H1 (cell line): ENCODE results near the gene TCEA3. TPM values are rescaled to one million over a fixed set of nuclear protein-coding genes. Genes with fewer than 3 reads are reported as not detected.

ENCODE experiments used
- CTCF ChIA-PET: fragments of 300-600 bp; sonication (Branson Sonifier 250); formaldehyde crosslinking; loops from one replicate; lab custom pipeline; 2021; ENCODE audit not compliant: partially characterized antibody; lab: Charles Lee
- POLR2A ChIA-PET: fragments of 300-600 bp; sonication (Branson Sonifier 250); formaldehyde crosslinking; loops from one replicate; lab custom pipeline; 2021; ENCODE audit warnings: inconsistent platforms; ENCODE audit not compliant: partially characterized antibody; lab: Charles Lee
- DNase-seq, 2 experiments: peaks; one replicate each; pipeline versions ENCODE4 v3.0.0 to v3.0.0-alpha.2; 2010 to 2022; ENCODE audit warnings: low spot score in 2 of 2, low read depth in 1 of 2, mixed read lengths in 1 of 2
- FAIRE-seq: peaks from 2 replicates; lab custom pipeline; 2011; peaks lifted over from hg19 to GRCh38; lab: Jason Lieb, UNC
- H2AFZ ChIP-seq: 2 replicates; pipeline ENCODE4 v1.8.1; 2012; ENCODE audit warnings: low read length, inconsistent platforms
- H2AK5ac ChIP-seq: 2 replicates; pipeline ENCODE4 v1.6.1; 2013; ENCODE audit warnings: low read depth, low read length
- H2BK120ac ChIP-seq: replicated peaks from 2 replicates; pipeline ENCODE3; 2013; ENCODE audit warnings: low read depth, low read length, inconsistent platforms
- H2BK12ac ChIP-seq: 2 replicates; pipeline ENCODE4 v1.6.1; 2013; ENCODE audit warnings: low read depth, low read length
- H2BK15ac ChIP-seq: 2 replicates; pipeline ENCODE4 v1.6.1; 2013; ENCODE audit warnings: low read length
- H2BK20ac ChIP-seq: 2 replicates; pipeline ENCODE4 v1.6.1; 2013; ENCODE audit warnings: low read length
- H2BK5ac ChIP-seq: 2 replicates; pipeline ENCODE4 v1.6.1; 2013; ENCODE audit warnings: low read depth, low read length
- H3K14ac ChIP-seq: 2 replicates; pipeline ENCODE4 v1.6.1; 2013; ENCODE audit warnings: inconsistent platforms; ENCODE audit not compliant: insufficient read length
- H3K18ac ChIP-seq: 2 replicates; pipeline ENCODE4 v1.6.1; 2013; ENCODE audit warnings: low read length; ENCODE audit errors: extremely low read depth
- H3K23ac ChIP-seq: 2 replicates; pipeline ENCODE4 v1.6.1; 2013; ENCODE audit warnings: inconsistent platforms; ENCODE audit not compliant: insufficient read length
- H3K23me2 ChIP-seq: 2 replicates; pipeline ENCODE4 v1.6.1; 2013; ENCODE audit warnings: low read depth, low read length
- H3K27ac ChIP-seq: 2 replicates; pipeline ENCODE4 v1.6.1; 2011; ENCODE audit warnings: low read depth, low read length, inconsistent platforms
- H3K27me3 ChIP-seq, 4 experiments: replicated peaks in 1 of 4; 1 replicate in 1 of 4; 2 replicates in 3 of 4; pipeline versions ENCODE4 v1.6.1 to v1.8.1; 2011 to 2013; ENCODE audit warnings: low read length in 3 of 4, mild to moderate bottlenecking in 3 of 4, inconsistent platforms in 2 of 4, mixed read lengths in 2 of 4, moderate library complexity in 1 of 4; ENCODE audit not compliant: control insufficient read depth in 3 of 4, insufficient read depth in 3 of 4; ENCODE audit errors: extremely low read depth in 1 of 4
- H3K36me3 ChIP-seq, 4 experiments: 2 replicates each; pipeline versions ENCODE4 v1.6.1 to v1.8.1; 2011 to 2013; ENCODE audit warnings: mild to moderate bottlenecking in 4 of 4, low read length in 3 of 4, moderate library complexity in 2 of 4, control low read depth in 1 of 4, inconsistent platforms in 1 of 4; ENCODE audit not compliant: insufficient read depth in 4 of 4, control insufficient read depth in 2 of 4
- H3K4ac ChIP-seq: replicated peaks from 2 replicates; pipeline ENCODE3; 2013; ENCODE audit warnings: low read length, low read depth, mixed read lengths, inconsistent platforms; ENCODE audit not compliant: insufficient read length
- H3K4me1 ChIP-seq, 4 experiments: replicated peaks in 1 of 4; 1 replicate in 1 of 4; 2 replicates in 3 of 4; pipeline versions ENCODE4 v1.6.1 to v1.8.1; 2011 to 2013; ENCODE audit warnings: low read length in 3 of 4, inconsistent platforms in 2 of 4, mixed read lengths in 1 of 4; ENCODE audit not compliant: insufficient read depth in 4 of 4, control insufficient read depth in 3 of 4
- H3K4me2 ChIP-seq, 2 experiments: 2 replicates each; pipeline versions ENCODE4 v1.6.1 to v1.8.1; 2011 to 2013; ENCODE audit warnings: low read depth in 2 of 2, low read length in 2 of 2, control low read depth in 1 of 2, inconsistent platforms in 1 of 2, mild to moderate bottlenecking in 1 of 2; ENCODE audit not compliant: insufficient read depth in 1 of 2
- H3K4me3 ChIP-seq, 4 experiments: fragments of 200-600, 300-600 bp in 1 of 4; sonication (generic), shearing (Covaris generic), sonication (Bioruptor Twin) in 1 of 4; 2 replicates each; pipeline versions ENCODE4 v1.5.1 to v1.8.1; 2011 to 2016; ENCODE audit warnings: low read length in 4 of 4, low read depth in 3 of 4, control low read depth in 2 of 4, inconsistent platforms in 2 of 4, mild to moderate bottlenecking in 2 of 4, mixed read lengths in 1 of 4, moderate library complexity in 1 of 4; ENCODE audit not compliant: insufficient read depth in 2 of 4; ENCODE audit errors: extremely low read depth in 1 of 4
- H3K56ac ChIP-seq: replicated peaks from 2 replicates; pipeline ENCODE3; 2013; ENCODE audit warnings: low read depth, mild to moderate bottlenecking, mixed read lengths, low read length, inconsistent platforms; ENCODE audit not compliant: insufficient read length
- H3K79me1 ChIP-seq: 2 replicates; pipeline ENCODE4 v1.6.1; 2013; ENCODE audit warnings: low read depth, low read length, control low read depth
- H3K79me2 ChIP-seq, 2 experiments: 2 replicates each; pipeline versions ENCODE4 v1.6.1 to v1.8.1; 2012 to 2013; ENCODE audit warnings: low read length in 2 of 2, mild to moderate bottlenecking in 2 of 2, inconsistent platforms in 1 of 2; ENCODE audit not compliant: insufficient read depth in 2 of 2, control insufficient read depth in 1 of 2
- H3K9ac ChIP-seq, 4 experiments: replicated peaks in 1 of 4; 1 replicate in 1 of 4; 2 replicates in 3 of 4; pipeline versions ENCODE4 v1.6.1 to v1.8.1; 2011 to 2013; ENCODE audit warnings: low read depth in 3 of 4, low read length in 3 of 4, control low read depth in 2 of 4, mild to moderate bottlenecking in 2 of 4, moderate library complexity in 2 of 4, inconsistent platforms in 1 of 4; ENCODE audit errors: extremely low read depth in 1 of 4
- H3K9me3 ChIP-seq, 2 experiments: 2 replicates each; pipeline versions ENCODE4 v1.6.1 to v1.8.1; 2012 to 2013; ENCODE audit warnings: mild to moderate bottlenecking in 2 of 2, moderate library complexity in 2 of 2, control low read depth in 1 of 2, inconsistent platforms in 1 of 2, low read depth in 1 of 2, low read length in 1 of 2, mixed read lengths in 1 of 2; ENCODE audit not compliant: insufficient read depth in 2 of 2
- H4K20me1 ChIP-seq, 2 experiments: replicated peaks in 1 of 2; 2 replicates each; pipeline versions ENCODE3 to v1.8.1; 2011 to 2013; ENCODE audit warnings: inconsistent platforms in 2 of 2, low read length in 2 of 2, mild to moderate bottlenecking in 1 of 2; ENCODE audit not compliant: insufficient read depth in 2 of 2, control insufficient read depth in 1 of 2
- H4K5ac ChIP-seq: 2 replicates; pipeline ENCODE4 v1.6.1; 2013; ENCODE audit warnings: low read length, low read depth, mixed read lengths, inconsistent platforms; ENCODE audit not compliant: insufficient read length
- H4K8ac ChIP-seq: 2 replicates; pipeline ENCODE4 v1.8.0; 2013; ENCODE audit warnings: mild to moderate bottlenecking, moderate library complexity, low read length, inconsistent platforms; ENCODE audit not compliant: insufficient read depth; ENCODE audit errors: extremely low read depth
- H4K91ac ChIP-seq: replicated peaks from 2 replicates; pipeline ENCODE3; 2013; ENCODE audit warnings: low read length, mixed read lengths, inconsistent platforms; ENCODE audit not compliant: insufficient read length
- CHD2 ChIP-seq: IDR thresholded peaks from 2 replicates; pipeline ENCODE4 v1.6.1; 2012; ENCODE audit warnings: low read length, improper control_type of control experiment
- E2F6 ChIP-seq: IDR thresholded peaks from 2 replicates; pipeline ENCODE4 v1.6.1; 2012; ENCODE audit warnings: inconsistent platforms
- EZH2 ChIP-seq: fragments of 200-600 bp; sonication (generic); IDR thresholded peaks from 2 replicates; pipeline ENCODE4 v1.7.1; 2012; ENCODE audit warnings: low read depth, mild to moderate bottlenecking, moderate library complexity, low read length, inconsistent platforms; ENCODE audit not compliant: severe bottlenecking
- HDAC2 ChIP-seq, 2 experiments: fragments of 300-600 bp in 1 of 2; sonication (generic) in 1 of 2; IDR thresholded peaks; 2 replicates each; pipeline ENCODE4 v1.6.1; 2011 to 2012; ENCODE audit warnings: low read depth in 2 of 2, low read length in 2 of 2, mild to moderate bottlenecking in 2 of 2, moderate library complexity in 2 of 2, borderline replicate concordance in 1 of 2, inconsistent platforms in 1 of 2
- HDAC6 ChIP-seq: IDR thresholded peaks from one replicate; pipeline ENCODE4 v1.7.1; 2012; ENCODE audit warnings: low read depth, mild to moderate bottlenecking, inconsistent platforms, low read length, moderate library complexity
- NRF1 ChIP-seq: IDR thresholded peaks from 2 replicates; pipeline ENCODE4 v1.6.1; 2011; ENCODE audit warnings: mild to moderate bottlenecking, low read depth, low read length, improper control_type of control experiment
- SIN3A ChIP-seq, 2 experiments: IDR thresholded peaks in 1 of 2; conservative IDR thresholded peaks in 1 of 2; 2 replicates each; pipeline ENCODE4 v1.6.1; 2011 to 2012; ENCODE audit warnings: low read length in 2 of 2, improper control_type of control experiment in 1 of 2, low read depth in 1 of 2, mild to moderate bottlenecking in 1 of 2
- SIX5 ChIP-seq: IDR thresholded peaks from 2 replicates; pipeline ENCODE4 v1.6.1; 2011; ENCODE audit warnings: mild to moderate bottlenecking, low read depth, low read length
- SP1 ChIP-seq: IDR thresholded peaks from 2 replicates; pipeline ENCODE4 v1.6.1; 2011; ENCODE audit warnings: low read depth, low read length
- SP2 ChIP-seq: IDR thresholded peaks from 2 replicates; pipeline ENCODE4 v1.6.1; 2012; ENCODE audit warnings: mild to moderate bottlenecking, low read length, inconsistent platforms
- WGBS, 2 experiments: shearing (Covaris generic) in 1 of 2; methylation state at CpG; one replicate each; pipeline versions ENCODE4 v1.1.6 to v1.1.7; 2013 to 2015; ENCODE audit warnings: low lambda C conversion rate in 2 of 2, mixed read lengths in 2 of 2, inconsistent platforms in 1 of 2, low coverage in 1 of 2, missing lambda C conversion rate in 1 of 2; ENCODE audit not compliant: insufficient replicate concordance in 2 of 2, insufficient coverage in 1 of 2, insufficient read length in 1 of 2; ENCODE audit errors: extremely low coverage in 1 of 2, missing lambda C conversion rate in 1 of 2; 5-methylcytosine and 5-hydroxymethylcytosine counted together
- polyA plus RNA-seq, 7 experiments: library from polyadenylated mRNA; depleted of rRNA in 3 of 7; stranded (reverse) in 5 of 7; unstranded in 2 of 7; fragments of >200 nt in 5 of 7; fragments of 200-250 nt in 2 of 7; gene quantifications; 1 replicate in 5 of 7; 2 replicates in 1 of 7; 4 replicates in 1 of 7; pipeline versions ENCODE4 v1.2.1 to v1.2.3, GENCODE V29; 2011 to 2013; ENCODE audit warnings: missing spikeins in 2 of 7, mixed read lengths in 2 of 7
- total RNA-seq: library from RNA; stranded (reverse); fragmentation: NEBNext Ultra II Directional; extraction: Animal tissue kit (Norgen Biotek cat#: 25700); gene quantifications from 2 replicates; pipeline ENCODE4 v1.2.1, GENCODE V29; 2021

The TCEA3 gene
- total and polyA plus RNA-seq, 2 of the 8 experiments (the other 6 are each of a cell fraction or from before 2014, with no cell fraction given) = 0.08 TPM; not detected in 1

DNA sequence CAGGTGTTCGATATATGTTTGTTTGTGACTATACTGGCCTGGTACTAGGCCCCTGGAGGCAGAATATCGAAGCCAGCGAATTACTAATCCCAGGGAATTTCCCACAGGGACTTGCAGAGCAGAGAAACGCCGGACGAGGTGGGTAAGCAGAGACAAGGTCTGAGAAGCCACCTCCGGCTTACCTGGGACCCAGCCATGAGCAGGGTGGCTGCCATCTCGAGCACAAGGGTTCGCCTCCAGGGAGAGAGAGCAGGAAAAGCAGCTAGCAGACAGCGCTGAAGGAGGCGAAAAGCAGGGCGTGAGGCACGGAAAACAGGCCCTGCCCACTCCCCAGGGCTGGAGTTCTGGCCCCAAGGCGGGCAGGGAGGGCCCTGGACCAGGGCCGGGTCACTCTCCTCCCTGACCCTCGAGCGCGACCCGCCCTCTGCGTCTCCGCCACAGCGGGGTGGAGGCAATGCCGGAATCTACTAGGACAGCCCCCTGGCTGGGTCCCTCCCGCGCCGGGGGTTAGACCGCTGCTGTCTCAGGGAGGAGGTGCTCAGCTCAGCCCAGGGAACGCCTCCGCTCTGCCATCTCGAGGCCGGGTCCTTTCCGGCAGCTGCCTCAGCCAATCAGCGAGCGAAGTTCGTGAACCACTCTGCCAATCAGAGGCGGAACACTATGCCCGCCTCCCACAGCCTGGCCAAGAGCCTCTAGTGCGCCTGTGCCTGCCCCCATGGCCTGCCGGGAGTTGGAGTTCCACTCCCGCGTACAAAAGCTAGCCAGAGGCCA lies 56.6 kb downstream of the TCEA3 start:
- no peak for FAIRE-seq
- no peaks in the 10 kb centered on the region for H3K79me2 ChIP-seq
- POLR2A ChIA-PET = interaction anchor here (1.4 to 3.5 kb wide), 3 partner anchors 10 to 23 kb away, joined by 4 to 23 read pairs (median 17); partner anchors contain the start of gene HNRNPR
- peak; percentile 91 for TF ChIP-seq CHD2
- TF ChIP-seq SP2 = peak; percentile 75
- TF ChIP-seq SIN3A (conservative IDR thresholded peaks at IDR 0.05 in 1 of 2, IDR thresholded peaks at IDR 0.05 in 1 of 2; ENCODE audit: low read depth in 1 of 2, low read length in 2 of 2) = peak in 1 of 2 experiments; percentile 38; a peak in 1 of 4 replicates
- TF ChIP-seq SP1 = peak; percentile 97
- peak; percentile 67 for TF ChIP-seq SIX5
- TF ChIP-seq E2F6 = 0 out of 2 replicates have a peak, but pooled peaks have one; percentile 20
- peak; percentile 41 for TF ChIP-seq EZH2
- no peak for TF ChIP-seq HDAC6
- 0 out of 4 replicates have a peak, but pooled peaks of 1 of the 2 experiments have one; percentile 15 for TF ChIP-seq HDAC2 (IDR thresholded peaks at IDR 0.05; ENCODE audit: borderline replicate concordance in 1 of 2, low read depth in 2 of 2, low read length in 2 of 2)
- TF ChIP-seq NRF1 = peak; percentile 52; the same call in 1 of the 2 replicates

More for the DNA sequence above, 56.6 kb downstream of the TCEA3 start:
- Histone ChIP-seq H3K23ac (no peak overlapping the region), H4K91ac (peak overlapping the region; percentile 23), H3K27me3 (peaks cover 44 to 80% (median 67%) of the 10 kb centered on the region in 4 experiments), H3K9ac (peak overlapping the region in 3 of 4 experiments; percentile 36 to 43 (median 42); a peak in 4 of 7 replicates), H3K36me3 (peaks cover 0 to under 1% (median under 1%) of the 10 kb centered on the region in 4 experiments; a peak in 2 of 8 replicates), H2AK5ac (no peak overlapping the region), H2BK15ac (no peak overlapping the region), H4K5ac (no peak overlapping the region), H3K4me3 (peak overlapping the region; percentile 74 to 95 (median 83)), H3K4ac (no peak overlapping the region), H3K56ac (no peak overlapping the region), H3K14ac (no peak overlapping the region), H3K4me1 (peaks cover 2 to 11% (median 4%) of the 10 kb centered on the region in 4 experiments; a peak in 6 of 7 replicates), H2BK20ac (no peak overlapping the region), H2BK5ac (no peak overlapping the region; the same call in none of the 2 replicates), H3K27ac (no peak overlapping the region), H2BK120ac (no peak overlapping the region), H3K18ac (no peak overlapping the region), H2AFZ (peak overlapping the region; percentile 88), H4K20me1 (peaks cover 7 to 9% of the 10 kb centered on the region in 2 experiments), H3K9me3 (peaks cover 5 to 19% of the 10 kb centered on the region in 2 experiments), H3K23me2 (peaks cover 10% of the 10 kb centered on the region), H3K4me2 (peak overlapping the region; percentile 76 to 96), H2BK12ac (no peak overlapping the region), H3K79me1 (no peaks in the 10 kb centered on the region), H4K8ac (peak overlapping the region; percentile 74; the same call in 1 of the 2 replicates)
- CTCF ChIA-PET = interaction anchor here (0.8 to 1.8 kb wide), 5 partner anchors 27 to 182 kb away, joined by 3 to 9 read pairs (median 4); no protein-coding TSS in a partner anchor
- WGBS, 2 experiments = 8% methylated on average over 41 of the region's 41 CpGs; no CpG with 5 or more reads in 1 of the 2 experiments
- DNase-seq = peak; percentile 94 to 96
